ENCODE measurements around the gene GPC4. TPM values are rescaled to one million over a fixed set of nuclear protein-coding genes. Genes with fewer than 3 reads are reported as not detected.
"Not testable (repeated sequence)": the region's sequence is repeated elsewhere in the genome, so short reads cannot be mapped to it uniquely, and the experiment has no call there.

The GPC4 gene
- total RNA-seq, 1 experiment from 2014 or later = 1.4 TPM

DNA sequence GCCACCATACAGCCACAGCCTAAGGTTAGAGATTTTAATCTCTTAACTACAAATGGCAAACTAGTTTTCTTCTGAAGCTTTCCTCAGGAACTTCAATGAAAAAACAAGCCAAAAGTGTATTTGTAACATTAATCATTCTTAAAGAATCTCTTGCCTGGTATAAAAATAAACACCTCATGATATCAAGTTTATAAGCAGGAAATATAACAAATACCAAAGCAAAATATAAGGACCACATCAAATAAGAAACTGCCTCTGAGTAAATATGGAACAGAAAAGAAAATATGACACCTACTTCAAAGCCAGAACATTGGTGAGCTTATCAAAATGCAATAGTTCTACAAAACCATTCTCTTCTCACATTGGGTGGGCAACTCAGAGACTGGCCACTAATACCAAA is 89.9 kb downstream of the GPC4 start:
- in situ Hi-C loops (cut with HindIII; ENCODE audit: low pct_unique_long_range_greater_than_20kb, low sequenced_read_pairs) (no loop called here), intact Hi-C loops (cut with micrococcal nuclease; ENCODE audit: unreplicated experiment) (no loop called here)
- Histone ChIP-seq H3K27ac (ENCODE audit: low read length) (no peak overlapping the region), H3K27me3 (ENCODE audit: control insufficient read depth, insufficient read depth, low read length) (no peaks in the 10 kb centered on the region), H3K36me3 (ENCODE audit: control insufficient read depth, insufficient read depth, low read length) (no peaks in the 10 kb centered on the region), H3K4me3 (ENCODE audit: low read depth in 2 of 2, low read length in 2 of 2) (no peak overlapping the region), H3K9me3 (ENCODE audit: control insufficient read depth, insufficient read depth, low read depth, low read length) (no peaks in the 10 kb centered on the region), H3K4me1 (ENCODE audit: control insufficient read depth, insufficient read depth, low read length) (no peaks in the 10 kb centered on the region)
- ATAC-seq (no peak), DNase-seq (ENCODE audit: low read depth, low spot score) (no peak)
- BruUV-seq (replicated peaks) = no TSS peak
- TF ChIP-seq TCF7L2 (IDR thresholded peaks at IDR 0.05; ENCODE audit: low read depth, low read length) (no peak), POLR2AphosphoS5 (IDR thresholded peaks at IDR 0.05; ENCODE audit: low read depth, low read length) (no peak), SIN3A (IDR thresholded peaks at IDR 0.05; ENCODE audit: borderline replicate concordance, insufficient read depth, low read depth, low read length) (no peak)
- TF ChIP-seq, protein P1, sequence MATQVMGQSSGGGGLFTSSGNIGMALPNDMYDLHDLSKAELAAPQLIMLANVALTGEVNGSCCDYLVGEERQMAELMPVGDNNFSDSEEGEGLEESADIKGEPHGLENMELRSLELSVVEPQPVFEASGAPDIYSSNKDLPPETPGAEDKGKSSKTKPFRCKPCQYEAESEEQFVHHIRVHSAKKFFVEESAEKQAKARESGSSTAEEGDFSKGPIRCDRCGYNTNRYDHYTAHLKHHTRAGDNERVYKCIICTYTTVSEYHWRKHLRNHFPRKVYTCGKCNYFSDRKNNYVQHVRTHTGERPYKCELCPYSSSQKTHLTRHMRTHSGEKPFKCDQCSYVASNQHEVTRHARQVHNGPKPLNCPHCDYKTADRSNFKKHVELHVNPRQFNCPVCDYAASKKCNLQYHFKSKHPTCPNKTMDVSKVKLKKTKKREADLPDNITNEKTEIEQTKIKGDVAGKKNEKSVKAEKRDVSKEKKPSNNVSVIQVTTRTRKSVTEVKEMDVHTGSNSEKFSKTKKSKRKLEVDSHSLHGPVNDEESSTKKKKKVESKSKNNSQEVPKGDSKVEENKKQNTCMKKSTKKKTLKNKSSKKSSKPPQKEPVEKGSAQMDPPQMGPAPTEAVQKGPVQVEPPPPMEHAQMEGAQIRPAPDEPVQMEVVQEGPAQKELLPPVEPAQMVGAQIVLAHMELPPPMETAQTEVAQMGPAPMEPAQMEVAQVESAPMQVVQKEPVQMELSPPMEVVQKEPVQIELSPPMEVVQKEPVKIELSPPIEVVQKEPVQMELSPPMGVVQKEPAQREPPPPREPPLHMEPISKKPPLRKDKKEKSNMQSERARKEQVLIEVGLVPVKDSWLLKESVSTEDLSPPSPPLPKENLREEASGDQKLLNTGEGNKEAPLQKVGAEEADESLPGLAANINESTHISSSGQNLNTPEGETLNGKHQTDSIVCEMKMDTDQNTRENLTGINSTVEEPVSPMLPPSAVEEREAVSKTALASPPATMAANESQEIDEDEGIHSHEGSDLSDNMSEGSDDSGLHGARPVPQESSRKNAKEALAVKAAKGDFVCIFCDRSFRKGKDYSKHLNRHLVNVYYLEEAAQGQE (IDR thresholded peaks at IDR 0.05; ENCODE audit: insufficient read depth in 1 of 2, low read depth in 2 of 2, low read length in 1 of 2) = no peak
- TF ChIP-seq, protein P2, sequence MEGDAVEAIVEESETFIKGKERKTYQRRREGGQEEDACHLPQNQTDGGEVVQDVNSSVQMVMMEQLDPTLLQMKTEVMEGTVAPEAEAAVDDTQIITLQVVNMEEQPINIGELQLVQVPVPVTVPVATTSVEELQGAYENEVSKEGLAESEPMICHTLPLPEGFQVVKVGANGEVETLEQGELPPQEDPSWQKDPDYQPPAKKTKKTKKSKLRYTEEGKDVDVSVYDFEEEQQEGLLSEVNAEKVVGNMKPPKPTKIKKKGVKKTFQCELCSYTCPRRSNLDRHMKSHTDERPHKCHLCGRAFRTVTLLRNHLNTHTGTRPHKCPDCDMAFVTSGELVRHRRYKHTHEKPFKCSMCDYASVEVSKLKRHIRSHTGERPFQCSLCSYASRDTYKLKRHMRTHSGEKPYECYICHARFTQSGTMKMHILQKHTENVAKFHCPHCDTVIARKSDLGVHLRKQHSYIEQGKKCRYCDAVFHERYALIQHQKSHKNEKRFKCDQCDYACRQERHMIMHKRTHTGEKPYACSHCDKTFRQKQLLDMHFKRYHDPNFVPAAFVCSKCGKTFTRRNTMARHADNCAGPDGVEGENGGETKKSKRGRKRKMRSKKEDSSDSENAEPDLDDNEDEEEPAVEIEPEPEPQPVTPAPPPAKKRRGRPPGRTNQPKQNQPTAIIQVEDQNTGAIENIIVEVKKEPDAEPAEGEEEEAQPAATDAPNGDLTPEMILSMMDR (IDR thresholded peaks at IDR 0.05) = no peak
- ChIA-PET CTCF (no interaction called here), POLR2A (no interaction called here)

DNA sequence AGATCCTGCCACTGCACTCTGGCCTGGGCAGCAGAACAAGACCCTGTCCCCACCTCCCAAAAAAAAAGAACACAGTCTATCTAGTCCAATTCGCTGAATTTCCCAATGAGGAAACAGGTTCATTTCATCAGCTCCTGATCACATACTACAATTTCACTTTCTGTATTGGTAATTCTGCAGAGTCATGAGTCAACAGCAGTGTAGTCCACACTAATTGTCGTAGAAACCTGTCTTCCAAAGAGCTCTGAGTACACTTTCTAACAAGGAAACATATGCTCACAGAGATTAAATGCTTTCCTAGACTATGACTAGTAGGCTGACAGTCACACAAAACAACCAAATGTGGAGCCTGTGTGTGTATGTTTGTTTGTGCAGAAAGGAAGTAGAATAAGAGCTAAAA is 91.9 kb downstream of the GPC4 start:
- TF ChIP-seq, protein P2 (IDR thresholded peaks at IDR 0.05) = no peak
- no peak for TF ChIP-seq SIN3A (IDR thresholded peaks at IDR 0.05; ENCODE audit: borderline replicate concordance, insufficient read depth, low read depth, low read length)
- no peak for TF ChIP-seq POLR2AphosphoS5 (IDR thresholded peaks at IDR 0.05; ENCODE audit: low read depth, low read length)
- no peak for TF ChIP-seq TCF7L2 (IDR thresholded peaks at IDR 0.05; ENCODE audit: low read depth, low read length)
- TF ChIP-seq, protein P1 (IDR thresholded peaks at IDR 0.05; ENCODE audit: insufficient read depth in 1 of 2, low read depth in 2 of 2, low read length in 1 of 2) = no peak
- BruUV-seq (replicated peaks) = no TSS peak
- intact Hi-C loops (cut with micrococcal nuclease; ENCODE audit: unreplicated experiment) (no loop called here), in situ Hi-C loops (cut with HindIII; ENCODE audit: low pct_unique_long_range_greater_than_20kb, low sequenced_read_pairs) (no loop called here)
- Histone ChIP-seq H3K4me1 (ENCODE audit: control insufficient read depth, insufficient read depth, low read length) (no peaks in the 10 kb centered on the region), H3K36me3 (ENCODE audit: control insufficient read depth, insufficient read depth, low read length) (no peaks in the 10 kb centered on the region), H3K27me3 (ENCODE audit: control insufficient read depth, insufficient read depth, low read length) (no peaks in the 10 kb centered on the region), H3K4me3 (ENCODE audit: low read depth in 2 of 2, low read length in 2 of 2) (no peak overlapping the region), H3K27ac (ENCODE audit: low read length) (no peak overlapping the region), H3K9me3 (ENCODE audit: control insufficient read depth, insufficient read depth, low read depth, low read length) (no peaks in the 10 kb centered on the region)
- ChIA-PET POLR2A (no interaction called here), CTCF (interaction anchor here (0.6 kb wide), 2 partner anchors 20 to 502 kb away, joined by 3 to 13 read pairs; no protein-coding TSS in a partner anchor)
- no peak for ATAC-seq
- DNase-seq (ENCODE audit: low read depth, low spot score) = no peak

DNA sequence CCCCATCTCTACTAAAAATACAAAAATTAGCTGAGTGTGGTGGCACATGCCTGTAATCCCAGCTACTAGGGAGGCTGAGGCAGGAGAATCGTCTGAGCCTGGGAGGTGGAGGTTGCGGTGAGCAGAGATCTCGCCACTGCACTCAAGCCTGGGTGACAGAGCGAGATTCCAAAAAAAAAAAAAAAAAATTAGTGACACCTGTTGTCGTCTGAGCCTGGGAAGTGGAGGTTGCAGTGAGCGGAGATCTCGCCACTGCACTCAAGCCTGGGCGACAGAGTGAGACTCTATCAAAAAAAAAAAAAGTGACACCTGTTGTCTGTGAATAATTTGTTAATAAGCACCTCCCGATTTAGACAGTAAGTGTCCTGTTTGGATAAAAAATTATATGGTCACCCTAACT is 93.0 kb downstream of the GPC4 start:
- H3K27me3 ChIP-seq (ENCODE audit: control insufficient read depth, insufficient read depth, low read length); H3K4me3 ChIP-seq (ENCODE audit: low read depth in 2 of 2, low read length in 2 of 2); BruUV-seq (replicated peaks); H3K27ac ChIP-seq (ENCODE audit: low read length); DNase-seq (ENCODE audit: low read depth, low spot score); POLR2A ChIA-PET; H3K4me1 ChIP-seq (ENCODE audit: control insufficient read depth, insufficient read depth, low read length); intact Hi-C loops (cut with micrococcal nuclease; ENCODE audit: unreplicated experiment); CTCF ChIA-PET; ATAC-seq; H3K36me3 ChIP-seq (ENCODE audit: control insufficient read depth, insufficient read depth, low read length); H3K9me3 ChIP-seq (ENCODE audit: control insufficient read depth, insufficient read depth, low read depth, low read length); in situ Hi-C loops (cut with HindIII; ENCODE audit: low pct_unique_long_range_greater_than_20kb, low sequenced_read_pairs): not testable (repeated sequence)
